GM21423 (cell line): ENCODE results near the gene MPHOSPH9.
A peak's percentile ranks its signal among the peaks of the same experiment; 100 is the strongest.
"Not testable (repeated sequence)": the region's sequence is repeated elsewhere in the genome, so short reads cannot be mapped to it uniquely, and the experiment has no call there.

Experiments
- ATAC-seq: cut with Tn5 transposase; IDR thresholded peaks from one replicate; pipeline ENCODE4 v1.9.1; 2021; ENCODE audit warnings: mild to moderate bottlenecking, moderate library complexity; ENCODE audit not compliant: unreplicated experiment

MPHOSPH9 gene

DNA sequence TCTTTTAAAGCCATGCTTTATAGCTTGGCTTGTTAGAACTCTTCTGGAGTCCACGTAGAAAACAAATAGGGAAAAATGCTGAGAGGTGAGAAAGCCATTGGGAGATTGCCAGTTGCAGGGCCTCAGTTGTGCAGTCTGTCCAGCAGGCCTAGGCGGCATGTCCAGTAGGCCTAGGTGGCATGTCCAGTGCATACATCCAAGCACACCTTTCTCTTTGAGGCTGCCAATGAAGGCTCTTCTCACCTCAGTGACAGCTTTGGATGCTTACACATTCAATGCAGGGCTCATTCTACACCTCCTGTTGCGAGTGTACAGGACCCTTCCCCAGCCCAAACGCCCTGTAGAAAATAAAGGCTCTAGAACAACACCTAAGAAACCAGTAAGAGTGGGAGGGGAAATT, 25.7 kb upstream of the MPHOSPH9 start:
- no peak for ATAC-seq

DNA sequence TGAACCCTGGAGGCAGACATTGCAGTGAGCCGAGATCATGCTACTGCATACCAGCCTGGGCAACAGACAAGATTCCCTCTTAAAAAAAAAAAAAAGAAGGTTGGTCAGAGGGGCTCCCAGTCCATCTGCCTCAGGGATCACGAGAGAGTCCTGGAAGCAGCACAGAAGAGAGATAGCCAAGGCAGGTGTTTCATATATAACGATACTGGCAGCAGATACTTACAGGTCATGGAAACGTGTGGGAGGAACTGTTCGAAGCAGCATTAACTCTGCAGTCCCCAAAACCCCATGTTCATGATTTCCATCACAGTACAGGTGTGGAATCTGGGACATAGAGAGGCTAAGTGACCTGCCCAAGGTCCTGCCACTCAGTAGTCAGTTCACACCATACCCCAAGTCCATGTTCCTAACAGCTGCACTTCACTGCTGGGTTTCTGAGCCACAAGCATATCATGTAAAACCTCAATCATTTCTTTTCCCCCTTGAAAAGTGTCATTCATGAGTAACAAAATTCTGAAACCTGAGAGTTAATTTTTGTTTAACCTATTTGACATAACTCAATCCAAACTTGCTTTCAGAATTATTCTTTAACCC, 22.0 kb upstream of the MPHOSPH9 start:
- no peak for ATAC-seq

DNA sequence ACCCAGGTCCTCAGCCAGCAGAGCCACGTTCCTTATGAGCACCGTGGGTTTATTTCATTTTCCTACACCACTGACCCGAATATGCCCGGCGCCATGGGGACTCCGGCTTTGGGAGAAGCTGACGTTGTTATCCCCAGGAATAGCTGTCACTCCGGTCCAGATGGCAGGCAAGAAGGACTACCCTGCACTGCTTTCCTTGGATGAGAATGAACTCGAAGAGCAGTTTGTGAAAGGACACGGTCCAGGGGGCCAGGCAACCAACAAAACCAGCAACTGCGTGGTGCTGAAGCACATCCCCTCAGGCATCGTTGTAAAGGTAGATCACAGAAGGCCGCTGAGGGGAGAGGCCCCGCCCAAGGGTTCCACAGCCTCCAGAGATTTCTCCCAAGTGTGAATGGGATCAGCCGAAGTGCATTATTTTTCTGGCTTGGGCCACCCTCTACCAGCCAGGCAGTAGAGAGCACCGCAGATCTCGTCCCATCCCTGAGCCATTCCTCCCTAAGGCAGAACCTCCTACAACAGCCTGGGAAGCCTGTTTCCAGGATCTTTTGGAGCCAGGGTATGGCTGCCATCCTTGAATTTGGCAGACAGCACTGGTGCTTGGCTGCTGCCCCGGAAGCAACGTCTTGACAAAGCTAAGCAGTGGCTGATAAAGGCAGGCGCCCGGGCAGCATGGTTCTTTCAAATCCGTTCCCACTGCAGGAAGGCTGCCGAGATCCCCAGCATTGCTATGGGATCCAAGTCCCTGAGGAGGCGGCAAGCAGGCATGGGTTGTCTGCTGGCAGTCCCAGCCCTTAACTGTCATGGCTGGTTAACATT, 20.9 kb upstream of the MPHOSPH9 start:
- ATAC-seq, result no peak

DNA sequence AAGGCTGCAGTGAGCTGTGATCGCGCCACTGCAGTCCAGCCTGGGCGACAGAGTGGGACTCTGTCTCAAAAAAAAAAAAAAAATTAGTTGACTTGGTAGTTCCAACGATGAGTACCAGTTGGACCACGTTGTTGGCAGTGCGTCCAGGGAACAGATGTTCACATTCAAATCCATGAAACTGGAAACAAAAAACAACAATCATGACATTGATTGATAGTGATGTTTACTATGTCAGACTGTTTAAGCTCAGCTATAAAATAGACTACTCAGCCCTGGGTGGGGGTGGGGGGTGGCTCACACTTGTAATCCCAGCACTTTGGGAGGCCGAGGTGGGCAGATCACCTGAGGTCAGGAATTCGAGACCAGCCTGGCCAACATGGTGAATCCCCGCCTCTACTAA, 19.4 kb upstream of the MPHOSPH9 start:
- ATAC-seq, result not testable (repeated sequence)

DNA sequence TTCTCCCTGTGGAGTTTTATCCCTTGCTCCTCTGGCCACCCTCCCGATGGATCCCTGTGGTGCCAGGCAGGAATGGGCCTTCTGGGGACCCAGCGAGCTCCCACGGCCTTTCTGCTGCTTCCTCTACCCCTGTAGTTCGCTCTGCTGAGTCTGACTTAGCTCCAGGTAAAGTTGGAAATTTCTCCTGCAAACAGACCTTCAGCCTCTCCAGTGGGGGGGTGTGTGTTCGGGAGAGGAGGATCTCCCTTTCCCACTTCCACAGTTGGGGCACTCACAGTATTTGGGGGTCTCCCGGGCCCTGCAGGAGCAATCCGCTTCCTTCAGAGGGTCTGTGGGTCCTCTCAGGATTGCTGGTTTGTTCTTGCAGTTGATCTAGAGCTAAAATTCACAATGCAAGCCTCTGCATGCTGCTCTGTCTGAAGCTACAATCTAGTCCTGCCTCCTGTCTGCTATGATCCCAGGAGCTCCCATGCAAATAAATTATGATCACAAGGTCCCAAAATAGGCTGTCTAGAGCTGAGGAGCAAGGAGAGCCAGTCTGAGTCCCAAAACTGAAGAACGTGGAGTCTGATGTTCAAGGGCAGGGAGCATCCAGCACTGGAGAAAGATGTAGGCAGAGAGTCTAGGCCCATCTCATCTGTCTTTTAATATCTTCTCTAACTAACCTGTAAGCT, 18.6 kb upstream of the MPHOSPH9 start:
- ATAC-seq, result no peak

DNA sequence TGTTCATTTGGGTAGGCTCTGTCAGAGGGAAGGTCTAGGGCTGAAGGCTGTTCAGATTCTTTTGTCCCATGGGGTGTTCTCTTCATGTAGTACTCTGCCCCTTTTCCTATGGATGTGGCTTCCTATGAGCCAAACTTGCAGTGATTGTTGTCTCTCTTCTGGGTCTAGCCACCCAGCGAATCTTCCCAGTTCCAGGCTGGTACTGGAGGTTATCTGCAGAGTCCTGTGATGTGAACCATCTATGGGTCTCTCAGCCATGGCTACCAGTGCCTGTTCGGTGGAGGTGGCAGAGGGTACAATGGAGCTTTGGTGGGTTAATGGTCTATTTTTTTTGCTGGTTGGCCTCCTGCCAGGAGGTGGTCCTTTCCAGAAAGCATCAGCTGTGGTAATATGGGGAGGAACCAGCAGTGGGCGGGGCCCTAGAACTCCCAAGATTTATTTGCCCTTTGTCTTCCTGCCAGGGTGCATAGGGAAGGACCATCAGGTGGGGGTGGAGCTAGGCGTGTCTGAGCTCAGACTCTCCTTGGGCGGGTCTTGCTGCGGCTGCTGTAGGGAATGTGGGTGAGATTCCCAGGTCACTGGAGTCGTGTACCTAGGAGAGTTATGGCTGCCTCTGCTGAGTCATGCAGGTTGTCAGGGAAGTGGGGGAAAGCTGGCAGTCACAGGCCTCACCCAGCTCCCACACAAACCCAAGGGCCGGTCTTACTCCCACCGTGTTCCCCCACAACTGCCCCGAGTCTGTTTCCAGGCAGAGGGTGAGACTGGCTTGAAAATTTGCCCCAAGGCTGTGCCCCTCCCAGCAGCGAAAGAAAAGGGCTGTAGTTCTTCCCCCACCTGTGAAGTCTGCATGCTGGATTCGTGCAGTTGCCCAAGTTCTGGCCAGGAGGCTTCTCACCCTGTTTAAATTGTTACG, 17.8 kb upstream of the MPHOSPH9 start:
- no peak for ATAC-seq

DNA sequence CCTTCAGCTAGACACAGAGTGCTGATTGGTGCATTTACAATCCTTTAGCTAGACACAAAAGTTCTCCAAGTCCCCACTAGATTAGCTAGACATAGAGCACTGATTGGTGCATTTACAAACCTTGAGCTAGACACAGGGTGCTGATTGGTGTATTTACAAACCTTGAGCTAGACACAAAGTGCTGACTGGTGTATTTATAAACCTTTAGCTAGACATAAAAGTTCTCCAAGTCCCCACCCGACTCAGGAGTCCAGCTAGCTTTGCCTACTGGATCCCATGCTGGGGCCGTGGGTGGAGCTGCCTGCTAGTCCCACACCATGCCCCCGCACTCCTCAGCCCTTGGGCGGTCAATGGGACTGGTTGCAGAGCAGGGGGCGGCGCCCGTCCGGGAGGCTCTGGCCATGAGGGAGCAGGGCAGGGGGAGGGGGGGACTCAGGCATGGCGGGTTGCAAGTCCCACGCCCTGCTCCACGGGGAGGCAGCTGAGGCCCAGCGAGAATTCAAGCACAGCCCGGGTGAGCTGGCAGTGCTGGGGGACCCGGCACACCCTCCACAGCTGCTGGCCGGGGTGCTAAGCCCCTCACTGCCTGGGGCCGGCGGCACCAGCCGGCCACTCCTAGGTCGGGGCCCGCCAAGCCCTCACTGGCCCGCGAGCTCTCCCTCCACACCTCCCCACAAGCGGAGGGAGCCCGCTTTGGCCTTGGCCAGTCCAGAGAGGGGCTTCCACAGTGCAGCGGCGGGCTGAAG, 16.2 kb upstream of the MPHOSPH9 start:
- ATAC-seq, result not testable (repeated sequence)

DNA sequence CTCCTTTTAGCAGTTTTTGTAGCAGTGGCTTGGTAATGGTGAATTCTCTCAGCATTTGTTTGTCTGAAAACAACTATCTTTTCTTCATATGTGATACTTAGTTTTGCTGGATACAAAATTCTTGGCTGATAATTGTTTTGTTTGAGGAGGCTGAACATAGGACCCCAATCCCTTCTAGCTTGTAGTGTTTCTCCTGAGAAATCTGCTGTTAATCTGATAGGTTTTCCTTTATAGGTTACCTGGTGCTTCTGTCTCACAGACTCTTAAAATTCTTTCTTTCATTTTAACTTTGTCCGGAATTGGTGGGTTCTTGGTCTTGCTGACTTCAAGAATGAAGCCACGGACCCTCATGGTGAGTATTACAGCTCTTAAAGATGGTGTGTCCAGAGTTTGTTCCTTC, 15.2 kb upstream of the MPHOSPH9 start:
- ATAC-seq, result not testable (repeated sequence)

DNA sequence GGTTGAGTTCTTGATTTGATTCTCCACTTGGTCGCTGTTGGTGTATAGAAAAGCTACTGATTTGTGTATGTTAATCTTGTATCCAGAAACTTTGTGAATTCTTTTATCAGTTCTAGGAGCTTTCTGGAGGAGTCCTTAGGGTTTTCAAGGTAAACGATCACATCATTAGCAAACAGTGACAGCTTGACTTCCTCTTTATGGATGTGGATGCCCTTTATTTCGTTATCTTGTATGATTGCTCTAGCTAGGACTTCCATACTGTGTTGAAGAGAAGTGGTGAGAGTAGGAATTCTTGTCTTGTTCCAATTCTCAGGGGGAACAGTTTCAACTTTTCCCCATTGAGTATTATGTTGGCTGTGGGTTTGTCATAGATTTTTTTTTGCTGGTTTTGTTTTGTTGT, 12.7 kb upstream of the MPHOSPH9 start:
- ATAC-seq, result no peak

DNA sequence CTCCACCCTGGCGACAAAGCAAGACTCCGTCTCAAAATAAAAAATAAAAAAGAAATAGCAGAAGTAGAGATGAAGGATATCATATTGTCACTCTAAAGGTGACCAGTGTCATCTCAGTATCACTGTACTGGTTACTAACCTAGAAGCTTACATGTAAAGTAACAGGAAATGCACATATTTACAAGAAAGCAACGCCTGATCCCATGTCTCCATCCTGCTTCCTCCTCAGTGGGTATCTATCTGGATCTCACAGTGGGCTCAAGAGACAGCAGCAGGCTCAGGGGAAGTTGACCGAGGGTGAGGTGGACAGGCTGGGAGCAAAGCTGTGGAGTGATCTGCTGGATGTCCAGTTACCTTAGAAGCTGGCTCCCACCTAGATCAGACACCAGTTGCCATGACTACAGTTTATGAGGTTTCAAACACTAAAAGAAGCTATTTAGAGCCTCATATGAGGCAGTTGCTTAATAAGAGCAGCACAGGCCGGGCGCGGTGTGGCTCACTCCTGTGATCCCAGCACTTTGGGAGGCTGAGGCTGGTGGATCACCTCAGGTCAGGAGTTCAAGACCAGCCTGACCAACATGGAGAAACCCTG, 10.8 kb upstream of the MPHOSPH9 start:
- ATAC-seq, result no peak

DNA sequence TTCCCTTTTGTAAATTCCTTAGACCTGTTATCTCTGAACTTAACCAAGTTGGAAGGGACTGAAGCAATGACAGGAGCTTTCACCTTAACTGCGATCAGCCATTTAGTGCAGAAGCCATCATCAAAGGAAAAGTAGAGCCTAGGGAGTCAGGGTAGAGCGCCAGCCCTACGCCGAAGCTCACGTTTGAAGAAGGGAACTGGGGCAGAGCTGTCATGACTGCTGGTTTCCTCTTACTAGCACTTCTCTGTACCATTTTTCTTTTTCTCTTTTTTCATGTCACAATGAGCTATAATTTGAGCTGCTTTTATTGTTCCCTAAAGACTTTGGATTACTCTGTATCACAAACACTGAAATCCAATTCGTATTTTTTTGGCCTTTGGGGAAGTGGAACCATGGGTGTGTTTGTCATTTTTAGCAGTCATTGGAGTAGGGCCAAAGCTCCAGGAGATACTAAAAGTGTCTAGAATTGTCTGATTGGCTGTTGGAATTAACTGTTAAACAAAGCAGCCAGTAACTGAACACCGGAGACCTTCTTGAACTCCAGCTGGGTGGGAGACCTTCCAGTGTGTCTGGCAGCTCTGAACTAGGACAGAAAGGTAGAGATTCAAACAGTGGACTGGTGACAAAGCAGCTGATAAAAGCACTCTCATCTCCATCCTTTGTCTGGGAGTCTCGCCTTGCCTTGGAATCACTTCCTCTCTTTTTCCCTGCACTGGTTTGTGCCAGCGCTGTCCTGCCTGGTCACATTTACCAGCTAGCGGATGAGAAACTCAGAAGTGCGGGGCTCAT, 9.4 kb upstream of the MPHOSPH9 start:
- ATAC-seq, result no peak

DNA sequence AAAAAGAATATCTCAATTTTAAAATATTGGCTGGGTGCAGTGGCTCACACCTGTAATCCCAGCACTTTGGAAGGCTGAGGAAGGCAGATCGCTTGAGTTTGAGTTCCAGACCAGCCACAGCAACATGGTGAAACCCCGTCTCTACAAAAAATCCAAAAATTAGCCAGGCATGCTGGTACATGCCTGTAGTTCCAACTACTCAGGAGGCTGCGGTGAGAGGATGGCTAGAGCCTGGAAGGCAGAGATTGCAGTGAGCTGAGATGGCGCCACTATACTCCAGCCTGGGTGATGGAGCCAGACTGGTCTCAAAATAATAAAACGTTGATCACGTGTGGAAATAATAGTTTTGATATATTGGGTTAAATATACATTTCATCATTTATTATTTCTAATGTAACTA, 6.0 kb upstream of the MPHOSPH9 start:
- no peak for ATAC-seq

DNA sequence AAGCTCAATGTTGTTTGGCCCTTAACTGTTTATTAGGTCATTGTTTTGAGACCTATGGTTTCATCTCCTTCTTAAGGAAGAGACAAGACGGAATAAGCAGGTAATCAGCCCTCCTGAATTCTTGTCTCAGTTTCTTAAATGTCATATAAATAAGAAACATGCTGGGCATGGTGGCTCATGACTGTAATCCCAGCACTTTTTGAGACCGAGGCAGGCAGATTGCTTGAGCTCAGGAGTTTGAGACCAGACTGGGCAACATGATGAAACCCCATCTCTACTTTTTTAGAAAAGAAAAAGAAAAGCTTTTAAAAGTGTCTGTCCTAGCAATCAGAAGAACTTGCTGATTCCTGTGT, 5.4 kb upstream of the MPHOSPH9 start:
- no peak for ATAC-seq

DNA sequence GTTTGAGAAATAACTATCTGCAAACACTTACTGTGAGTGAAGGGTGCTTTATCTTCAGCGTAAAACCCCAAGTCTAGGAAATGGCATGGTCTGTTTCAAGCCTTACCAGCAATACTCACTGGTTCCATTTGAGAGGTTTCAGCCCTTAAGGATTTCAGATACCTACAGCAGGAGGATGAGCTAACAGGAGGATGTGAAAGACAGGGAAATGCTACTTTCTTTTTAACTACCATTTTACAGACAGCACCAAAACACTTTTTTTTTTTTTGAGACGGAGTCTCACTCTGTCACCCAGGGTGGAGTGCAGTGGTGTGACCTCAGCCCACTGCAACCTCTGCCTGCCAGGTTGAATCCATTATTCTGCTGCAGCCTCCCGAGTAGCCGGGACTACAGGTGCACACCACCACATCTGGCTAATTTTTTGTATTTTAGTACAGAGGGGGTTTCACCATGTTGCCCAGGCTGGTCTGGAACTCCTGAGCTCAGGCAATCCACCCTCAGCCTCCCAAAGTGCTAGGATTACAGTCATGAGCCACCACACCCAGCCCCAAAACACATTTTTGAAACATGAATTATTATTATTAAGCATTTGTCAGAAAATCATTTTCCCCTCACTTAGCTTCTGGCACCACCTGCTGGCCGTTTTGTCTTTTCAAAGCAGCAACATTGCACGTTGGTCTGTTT, 4.8 kb upstream of the MPHOSPH9 start:
- no peak for ATAC-seq

DNA sequence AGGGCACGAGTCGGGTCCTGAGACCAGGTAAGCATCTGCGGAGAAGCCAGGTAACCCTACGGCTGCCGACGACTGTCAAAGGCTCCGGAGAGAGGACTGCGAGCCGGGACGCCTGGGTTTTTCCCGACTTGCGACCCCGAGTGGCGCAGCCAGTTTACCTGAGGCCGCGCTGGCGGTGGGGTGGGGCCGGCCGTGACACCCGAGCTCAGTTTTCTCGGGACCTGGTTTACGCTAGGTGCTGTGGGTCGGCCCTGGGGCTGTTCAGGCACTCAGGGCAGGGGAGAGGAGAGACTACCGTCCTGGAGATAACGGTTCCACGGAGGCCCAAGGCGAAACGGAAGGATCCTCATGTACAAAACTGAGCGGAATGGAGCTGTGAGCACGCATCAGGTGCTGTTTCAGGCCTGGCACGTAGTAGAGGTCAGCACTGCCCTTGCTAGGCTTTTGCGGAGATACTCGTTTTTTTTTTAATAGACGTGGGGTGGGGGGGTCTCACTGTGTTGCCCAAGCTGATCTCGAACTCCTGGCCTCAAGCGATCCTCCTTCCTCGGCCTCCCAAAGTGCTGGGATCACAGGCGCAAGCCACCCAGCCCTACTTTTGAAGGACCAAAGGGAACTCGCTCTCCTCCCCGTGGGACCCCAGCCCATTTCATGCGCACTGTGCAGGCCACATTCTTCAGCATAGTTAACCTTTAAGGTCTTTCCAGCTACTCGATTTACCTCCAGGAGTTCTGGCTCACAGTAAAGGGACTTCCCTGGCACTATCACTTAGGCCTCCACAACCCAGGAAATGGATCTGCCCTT, 766 bp upstream of the MPHOSPH9 start:
- ATAC-seq, result peak; percentile 9

DNA sequence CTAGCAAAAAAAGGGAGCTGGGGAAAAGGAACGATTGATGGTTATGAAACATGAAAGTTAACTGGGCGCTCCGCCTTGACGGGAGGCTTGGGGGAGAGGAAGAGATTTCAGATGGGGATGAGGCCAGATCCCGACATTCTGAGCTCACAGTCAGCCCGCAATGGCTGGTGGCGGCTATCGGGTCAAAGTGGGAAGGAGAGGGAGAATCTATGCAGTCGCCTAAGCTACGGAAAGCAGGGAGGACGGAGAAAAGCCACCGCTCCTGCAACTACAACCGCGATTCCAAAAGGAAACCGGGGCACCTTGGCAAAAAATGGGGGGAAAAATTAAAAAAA, 502 bp downstream of the MPHOSPH9 start:
- no peak for ATAC-seq

DNA sequence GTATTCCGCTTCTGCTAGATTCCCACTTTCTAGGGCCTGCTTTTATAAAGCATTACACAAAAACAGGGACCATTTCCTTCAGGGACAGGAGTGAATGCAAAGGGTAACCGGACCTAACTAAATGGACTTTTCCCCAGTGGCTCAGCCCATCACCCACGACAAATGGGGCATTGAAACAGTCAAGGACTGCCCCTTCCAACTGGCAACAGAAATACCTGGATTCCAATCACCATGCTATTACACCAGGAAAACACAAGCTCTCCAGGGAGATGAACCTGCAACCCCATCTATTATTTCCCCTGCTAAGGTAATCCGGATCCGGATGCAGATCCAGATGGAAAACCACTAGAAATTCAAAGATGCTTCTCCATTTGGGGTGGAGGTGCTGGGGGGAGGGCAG, 1.0 kb downstream of the MPHOSPH9 start:
- ATAC-seq, result no peak

DNA sequence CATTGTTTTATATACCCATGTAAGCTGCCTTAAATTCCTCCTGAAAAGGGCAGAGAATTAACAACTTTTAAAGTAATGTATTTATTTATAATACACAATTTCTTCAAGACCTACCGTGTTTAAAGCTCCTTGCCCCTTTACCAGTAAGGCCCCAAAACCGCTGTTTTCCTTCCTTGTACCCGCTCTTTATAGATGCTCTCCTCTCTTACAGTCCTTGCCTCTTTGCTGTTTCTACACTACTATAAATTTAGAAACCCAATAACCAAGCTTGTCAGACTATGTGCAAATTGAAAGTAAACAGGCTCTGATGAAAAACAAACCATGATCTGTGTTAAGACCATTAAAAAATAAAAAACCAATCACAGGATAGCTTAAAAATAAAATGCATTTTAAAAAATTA, 3.9 kb downstream of the MPHOSPH9 start:
- ATAC-seq, result no peak
